Kidney (tissue), 14 donors: Measurements from ENCODE around the gene TEAD1. TPM values are rescaled to one million over a fixed set of nuclear protein-coding genes. Genes with fewer than 3 reads are reported as not detected.

Experiments used
- DNase-seq, 5 donors: peaks; one replicate each; pipeline ENCODE4 v3.0.0-alpha.2; 2013 to 2020
- FAIRE-seq: peaks from 2 replicates; lab custom pipeline; 2012; peaks lifted over from hg19 to GRCh38; lab: Jason Lieb, UNC
- H3K27ac ChIP-seq, 2 donors: one replicate each; pipeline ENCODE4 v1.7.0; 2013; ENCODE audit warnings: low read depth in 2 of 2, low read length in 2 of 2, inconsistent platforms in 1 of 2
- H3K27me3 ChIP-seq: one replicate; pipeline ENCODE4 v1.7.1; 2013; ENCODE audit warnings: low read length, inconsistent platforms; ENCODE audit not compliant: control insufficient read depth, insufficient read depth
- H3K36me3 ChIP-seq, 3 donors: one replicate each; pipeline versions ENCODE4 v1.7.0 to v1.7.1; 2013; ENCODE audit warnings: low read length in 3 of 3, control low read depth in 1 of 3, inconsistent platforms in 1 of 3; ENCODE audit not compliant: insufficient read depth in 3 of 3, control insufficient read depth in 2 of 3
- H3K4me1 ChIP-seq, 3 donors: one replicate each; pipeline versions ENCODE4 v1.7.0 to v1.7.1; 2013; ENCODE audit warnings: low read length in 3 of 3, inconsistent platforms in 1 of 3, low read depth in 1 of 3; ENCODE audit not compliant: control insufficient read depth in 2 of 3, insufficient read depth in 2 of 3
- H3K4me3 ChIP-seq, 3 donors: one replicate each; pipeline versions ENCODE4 v1.7.0 to v1.8.1; 2013; ENCODE audit warnings: low read length in 3 of 3, control low read depth in 1 of 3, inconsistent platforms in 1 of 3
- H3K9ac ChIP-seq, 3 donors: one replicate each; pipeline versions ENCODE4 v1.7.0 to v1.7.1; 2013; ENCODE audit warnings: low read length in 3 of 3, control low read depth in 1 of 3, inconsistent platforms in 1 of 3
- H3K9me3 ChIP-seq, 3 donors: one replicate each; pipeline versions ENCODE4 v1.7.0 to v1.7.1; 2013; ENCODE audit warnings: low read length in 3 of 3, control low read depth in 1 of 3, inconsistent platforms in 1 of 3; ENCODE audit not compliant: control insufficient read depth in 2 of 3, insufficient read depth in 1 of 3
- CTCF ChIP-seq: IDR thresholded peaks from 3 replicates; pipeline ENCODE4 v1.5.1; 2012; ENCODE audit warnings: mild to moderate bottlenecking, moderate library complexity, borderline replicate concordance; ENCODE audit not compliant: insufficient read depth; ENCODE audit errors: extremely low read depth
- intact Hi-C: fragments of 100-400 bp; cut with DNase I; formaldehyde crosslinking; loops from one replicate; pipeline ENCODE4 v1.11.1; 2022
- polyA plus RNA-seq: library from polyadenylated mRNA; stranded (reverse); fragments of 350-450 nt; fragmentation: Illumina TruSeq; extraction: RNeasy Lipid Tissue Mini Kit (QIAGEN cat#74804); gene quantifications from one replicate; pipeline ENCODE4 v1.2.3, GENCODE V29; 2014; ENCODE audit warnings: low read depth, low replicate concordance; ENCODE audit not compliant: insufficient read depth
- total RNA-seq: library from RNA; stranded (reverse); fragmentation: NEBNext Ultra II Directional; extraction: Animal tissue kit (Norgen Biotek cat#: 25700); gene quantifications from one replicate; pipeline ENCODE4 v1.2.1, GENCODE V29; 2021
- donor health status: control.
- donor health status: control.
- donor health status: control.
- donor health status: control.
- donor health status: control.
- donor health status: DM: yes; HTN: yes; CAD: no.
- donor health status: Normal renal cell carcinoma (clear cell type).

TEAD1 gene
- total and polyA plus RNA-seq, 2 donors from 2014 or later, result 7.6 to 77.2 TPM

GRCh38 chr11:12642806-12643428, 31.3 kb upstream of the TEAD1 start:
- FAIRE-seq, result no peak
- H3K9ac ChIP-seq, result no peak overlapping the region

DNA sequence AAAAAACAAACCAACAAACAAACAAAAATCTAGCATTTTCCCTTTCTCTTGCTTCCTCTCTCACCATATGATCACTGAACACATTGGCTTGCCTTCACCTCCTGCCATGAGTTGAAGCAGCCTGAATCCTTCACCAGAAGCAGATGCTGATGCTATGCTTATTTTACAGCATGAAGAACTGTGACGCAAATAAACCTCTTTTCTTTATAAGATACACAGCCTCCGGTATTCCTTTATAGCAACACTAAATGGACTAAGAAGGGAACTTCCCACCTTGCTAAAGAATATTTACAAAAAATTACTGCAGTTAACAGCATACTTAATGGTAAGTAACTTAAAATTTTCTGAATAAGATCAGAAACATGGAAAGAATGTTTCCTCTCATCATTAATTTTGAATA, 27.7 kb upstream of the TEAD1 start:
- no peak for TF ChIP-seq CTCF
- H3K27me3 ChIP-seq, result no peaks in the 10 kb centered on the region
- intact Hi-C loops, result no loop called here
- H3K4me3 ChIP-seq, result no peak overlapping the region
- FAIRE-seq (no peak), DNase-seq (no peak)
- no peak overlapping the region for H3K9ac ChIP-seq
- no peak overlapping the region for H3K27ac ChIP-seq
- no peaks in the 10 kb centered on the region for H3K9me3 ChIP-seq
- no peaks in the 10 kb centered on the region for H3K36me3 ChIP-seq
- no peaks in the 10 kb centered on the region for H3K4me1 ChIP-seq

More at GRCh38 chr11:12642806-12643428, 31.3 kb upstream of the TEAD1 start:
- H3K27me3 ChIP-seq, result no peaks in the 10 kb centered on the region
- TF ChIP-seq CTCF, result no peak
- H3K4me1 ChIP-seq, result no peaks in the 10 kb centered on the region
- no peak overlapping the region for H3K27ac ChIP-seq
- H3K4me3 ChIP-seq, result no peak overlapping the region
- no peaks in the 10 kb centered on the region for H3K9me3 ChIP-seq
- intact Hi-C loops, result no loop called here
- H3K36me3 ChIP-seq, result no peaks in the 10 kb centered on the region
- peak in 2 of 5 donors; percentile 72 to 77 for DNase-seq

- no peak for FAIRE-seq
These were observed 20.5 kb upstream of the TEAD1 start for GRCh38 chr11:12653729-12654128.

More at GRCh38 chr11:12653729-12654128, 20.5 kb upstream of the TEAD1 start:
- intact Hi-C loops, result no loop called here
- no peak overlapping the region for H3K27ac ChIP-seq
- no peak for TF ChIP-seq CTCF
- H3K9ac ChIP-seq, result no peak overlapping the region
- no peaks in the 10 kb centered on the region for H3K4me1 ChIP-seq
- no peaks in the 10 kb centered on the region for H3K27me3 ChIP-seq
- H3K36me3 ChIP-seq, result no peaks in the 10 kb centered on the region
- no peak for DNase-seq
- H3K4me3 ChIP-seq, result no peak overlapping the region
- H3K9me3 ChIP-seq, result peaks cover 0 to 4% (median 2%) of the 10 kb centered on the region in 3 donors
